Omental fat pad (tissue), 4 donors: ENCODE results near the gene DRGX. TPM values are rescaled to one million over a fixed set of nuclear protein-coding genes. Genes with fewer than 3 reads are reported as not detected.

Source experiments
- ATAC-seq: fragments of 150-250 bp; one replicate; pipeline ENCODE4 v1.9.1; 2016; ENCODE audit warnings: mild to moderate bottlenecking, moderate library complexity; ENCODE audit not compliant: low FRiP score
- DNase-seq: peaks from one replicate; pipeline ENCODE4 v3.0.0-alpha.2; 2019; ENCODE audit warnings: low spot score
- CTCF ChIP-seq, 3 donors: fragments of 450-650 bp; IDR thresholded peaks; one replicate each; pipeline ENCODE4 v1.5.1; 2016 to 2017; ENCODE audit warnings: antibody characterized with exemption in 3 of 3, mild to moderate bottlenecking in 3 of 3, moderate library complexity in 2 of 3
- total RNA-seq, 4 donors: library from RNA; depleted of rRNA; stranded (reverse); fragments of >200 nt; gene quantifications; one replicate each; pipeline ENCODE4 v1.1.0, GENCODE V29; 2016

The DRGX gene
- total RNA-seq, 4 donors from 2014 or later = not detected

GRCh38 chr10:49431426-49431825 lies 35.5 kb upstream of the DRGX start:
- ATAC-seq (no peak), DNase-seq (no peak)
- no peak for TF ChIP-seq CTCF (IDR thresholded peaks at IDR 0.05)

DNA sequence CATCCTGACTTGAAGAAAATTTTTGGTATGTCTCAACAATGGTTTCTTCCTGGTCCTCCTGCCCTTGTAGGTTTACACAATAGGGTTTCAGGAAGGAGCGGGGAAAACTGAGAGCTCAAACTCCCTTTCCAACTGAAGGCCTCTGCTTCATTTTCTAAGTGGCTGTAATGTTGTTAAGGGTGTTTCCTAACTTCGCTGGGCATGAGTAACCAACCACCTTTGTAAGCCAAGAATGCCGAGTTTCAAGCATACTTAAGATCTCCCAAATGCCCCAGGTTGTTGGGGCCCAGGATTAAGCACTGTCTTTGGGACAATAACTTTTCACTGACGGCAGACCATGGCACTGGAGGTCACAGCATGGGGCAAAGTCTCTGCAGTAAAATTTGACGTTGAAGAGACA lies 33.6 kb upstream of the DRGX start:
- DNase-seq (no peak), ATAC-seq (no peak)
- TF ChIP-seq CTCF (IDR thresholded peaks at IDR 0.05) = no peak

- DNase-seq (no peak), ATAC-seq (no peak)
- TF ChIP-seq CTCF (IDR thresholded peaks at IDR 0.05) = no peak
Observed at GRCh38 chr10:49426490-49427360, 30.8 kb upstream of the DRGX start.

DNA sequence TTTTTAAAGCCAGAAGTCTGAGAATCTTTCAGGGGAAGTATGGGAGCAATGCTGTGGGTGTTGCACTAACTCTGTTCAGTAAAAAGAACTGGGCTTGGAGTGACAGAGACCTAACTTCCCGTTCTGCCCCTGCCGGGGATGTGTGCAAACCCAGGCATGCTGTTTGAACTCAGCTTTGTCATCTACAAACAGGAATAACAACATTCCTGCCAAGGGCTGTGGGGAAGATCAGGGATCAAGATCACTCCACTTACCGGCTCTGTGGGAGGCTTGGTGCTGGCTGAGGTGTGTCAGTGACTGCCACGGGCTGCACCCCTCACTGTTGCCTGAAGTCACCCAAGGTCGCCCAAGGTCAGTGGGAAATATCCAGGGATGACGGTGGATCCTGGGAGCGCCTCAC lies 23.1 kb upstream of the DRGX start:
- no peak for TF ChIP-seq CTCF (IDR thresholded peaks at IDR 0.05)
- no peak for DNase-seq
- ATAC-seq = no peak

DNA sequence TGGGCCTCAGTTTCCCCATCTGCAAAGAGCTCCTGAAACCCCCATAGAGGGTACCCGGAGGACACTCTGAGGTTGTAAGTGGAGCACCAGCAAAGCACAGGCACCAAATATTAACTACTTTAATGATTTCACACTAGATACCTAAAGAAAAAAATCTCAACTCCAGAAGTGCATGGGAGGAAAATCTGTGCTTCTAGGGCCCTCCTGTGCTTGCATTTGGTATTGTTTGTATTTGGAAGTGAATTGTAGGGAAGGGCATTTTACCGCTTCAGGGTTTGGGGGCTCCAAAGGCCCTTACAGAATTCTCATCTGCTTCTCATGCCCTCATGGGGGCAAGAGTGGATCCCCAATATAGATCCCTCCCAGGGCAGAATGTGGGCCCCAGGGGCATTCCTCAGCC lies 22.4 kb upstream of the DRGX start:
- no peak for ATAC-seq
- no peak for TF ChIP-seq CTCF (IDR thresholded peaks at IDR 0.05)
- no peak for DNase-seq

GRCh38 chr10:49418053-49418326 lies 22.1 kb upstream of the DRGX start:
- DNase-seq = no peak
- ATAC-seq = no peak
- TF ChIP-seq CTCF (IDR thresholded peaks at IDR 0.05) = no peak

GRCh38 chr10:49417311-49418052 lies 21.6 kb upstream of the DRGX start:
- DNase-seq = no peak

More at GRCh38 chr10:49417311-49418052, 21.6 kb upstream of the DRGX start:
- no peak for TF ChIP-seq CTCF (IDR thresholded peaks at IDR 0.05)
- ATAC-seq = no peak
